ENCODE results near the gene DOCK3.

DOCK3 gene

GRCh38 chr3:50737906-50738598, 63.3 kb downstream of the DOCK3 start:
- Histone ChIP-seq H3K4me3 (IDR thresholded peaks at IDR 0.05; ENCODE audit: insufficient read depth, low read depth, low read length) (no peak overlapping the region), H3K4me2 (no peak overlapping the region), H3K27ac (no peak overlapping the region), H3K27me3 (ENCODE audit: insufficient read depth, low read depth) (no peaks in the 10 kb centered on the region), H3K9ac (no peak overlapping the region), H3K36me3 (ENCODE audit: insufficient read depth) (no peaks in the 10 kb centered on the region), H4K20me1 (ENCODE audit: insufficient read depth) (no peaks in the 10 kb centered on the region), H3K4me1 (ENCODE audit: low read depth, poor library complexity, severe bottlenecking) (no peaks in the 10 kb centered on the region), H2AFZ (ENCODE audit: low read depth) (no peak overlapping the region), H3K79me2 (ENCODE audit: insufficient read depth, low read depth) (no peaks in the 10 kb centered on the region)
- no peak for TF ChIP-seq CTCF (conservative IDR thresholded peaks at IDR 0.05; ENCODE audit: low read depth, low read length)

- Histone ChIP-seq H3K27me3 (ENCODE audit: insufficient read depth, low read depth) (no peaks in the 10 kb centered on the region), H3K79me2 (ENCODE audit: insufficient read depth, low read depth) (no peaks in the 10 kb centered on the region), H2AFZ (ENCODE audit: low read depth) (no peak overlapping the region), H3K4me2 (no peak overlapping the region), H3K4me1 (ENCODE audit: low read depth, poor library complexity, severe bottlenecking) (no peaks in the 10 kb centered on the region), H3K9ac (no peak overlapping the region), H3K27ac (no peak overlapping the region), H3K36me3 (ENCODE audit: insufficient read depth) (no peaks in the 10 kb centered on the region), H3K4me3 (IDR thresholded peaks at IDR 0.05; ENCODE audit: insufficient read depth, low read depth, low read length) (no peak overlapping the region), H4K20me1 (ENCODE audit: insufficient read depth) (no peaks in the 10 kb centered on the region)
- TF ChIP-seq CTCF (conservative IDR thresholded peaks at IDR 0.05; ENCODE audit: low read depth, low read length) = no peak
Observed at GRCh38 chr3:50743643-50744042, 68.9 kb downstream of the DOCK3 start.

GRCh38 chr3:50749822-50750221, 75.1 kb downstream of the DOCK3 start:
- no peak overlapping the region for H3K4me3 ChIP-seq (IDR thresholded peaks at IDR 0.05; ENCODE audit: insufficient read depth, low read depth, low read length)
- H3K79me2 ChIP-seq (ENCODE audit: insufficient read depth, low read depth) = no peaks in the 10 kb centered on the region
- no peak overlapping the region for H3K27ac ChIP-seq
- TF ChIP-seq CTCF (conservative IDR thresholded peaks at IDR 0.05; ENCODE audit: low read depth, low read length) = no peak
- H3K27me3 ChIP-seq (ENCODE audit: insufficient read depth, low read depth) = no peaks in the 10 kb centered on the region
- no peak overlapping the region for H3K4me2 ChIP-seq
- H4K20me1 ChIP-seq (ENCODE audit: insufficient read depth) = no peaks in the 10 kb centered on the region
- no peak overlapping the region for H2AFZ ChIP-seq (ENCODE audit: low read depth)
- no peak overlapping the region for H3K9ac ChIP-seq
- no peaks in the 10 kb centered on the region for H3K36me3 ChIP-seq (ENCODE audit: insufficient read depth)
- no peaks in the 10 kb centered on the region for H3K4me1 ChIP-seq (ENCODE audit: low read depth, poor library complexity, severe bottlenecking)

- H3K79me2 ChIP-seq (ENCODE audit: insufficient read depth, low read depth) = no peaks in the 10 kb centered on the region
- no peak overlapping the region for H3K4me3 ChIP-seq (IDR thresholded peaks at IDR 0.05; ENCODE audit: insufficient read depth, low read depth, low read length)
- no peaks in the 10 kb centered on the region for H3K27me3 ChIP-seq (ENCODE audit: insufficient read depth, low read depth)
- H3K4me2 ChIP-seq = no peak overlapping the region
- no peaks in the 10 kb centered on the region for H3K36me3 ChIP-seq (ENCODE audit: insufficient read depth)
- no peak overlapping the region for H2AFZ ChIP-seq (ENCODE audit: low read depth)
- TF ChIP-seq CTCF (conservative IDR thresholded peaks at IDR 0.05; ENCODE audit: low read depth, low read length) = no peak
- H3K4me1 ChIP-seq (ENCODE audit: low read depth, poor library complexity, severe bottlenecking) = no peaks in the 10 kb centered on the region
- H4K20me1 ChIP-seq (ENCODE audit: insufficient read depth) = no peaks in the 10 kb centered on the region
- H3K27ac ChIP-seq = no peak overlapping the region
- H3K9ac ChIP-seq = no peak overlapping the region
Observed at GRCh38 chr3:50759015-50759414, 84.3 kb downstream of the DOCK3 start.

All from KMS-11 (cell line).